Measurements from ENCODE around the gene TAX1BP1. TPM values are rescaled to one million over a fixed set of nuclear protein-coding genes. Genes with fewer than 3 reads are reported as not detected.

The TAX1BP1 gene
- total and polyA plus RNA-seq, 2 of the 13 experiments (the other 11 are each of a cell fraction or from before 2014, with no cell fraction given): 95.2 to 98.9 TPM

- TF ChIP-seq ZNF224 (CRISPR knock-in tag; IDR thresholded peaks at IDR 0.05) (0 out of 2 replicates have a peak, but pooled peaks have one; percentile 19), ATF7-NPFF (CRISPR knock-in tag; IDR thresholded peaks at IDR 0.05; ENCODE audit: low read depth) (no peak), ZNF598 (CRISPR knock-in tag; IDR thresholded peaks at IDR 0.05; ENCODE audit: borderline replicate concordance) (no peak; the same call in 1 of the 2 replicates), MTA1 (CRISPR knock-in tag; IDR thresholded peaks at IDR 0.05; ENCODE audit: borderline replicate concordance) (no peak), ZNF687 (CRISPR knock-in tag; IDR thresholded peaks at IDR 0.05) (peak; percentile 79), ZBTB14 (CRISPR knock-in tag; IDR thresholded peaks at IDR 0.05) (peak; percentile 90), SPEN (CRISPR knock-in tag; IDR thresholded peaks at IDR 0.05; ENCODE audit: low read depth) (peak; percentile 64), ZNF335 (CRISPR knock-in tag; IDR thresholded peaks at IDR 0.05) (no peak), ZNF441 (CRISPR knock-in tag; IDR thresholded peaks at IDR 0.05; ENCODE audit: borderline replicate concordance) (peak; percentile 97), RBM22 (optimal IDR thresholded peaks at IDR 0.05; ENCODE audit: low read length) (no peak), EP300 (IDR thresholded peaks at IDR 0.05; ENCODE audit: low read depth in 2 of 2, low read length in 2 of 2) (no peak), EP300 (CRISPR knock-in tag; IDR thresholded peaks at IDR 0.05; ENCODE audit: borderline replicate concordance) (no peak), DMAP1 (CRISPR knock-in tag; IDR thresholded peaks at IDR 0.05) (0 out of 2 replicates have a peak, but pooled peaks have one; percentile 1), ZBTB3 (CRISPR knock-in tag; IDR thresholded peaks at IDR 0.05; ENCODE audit: borderline replicate concordance, low read depth) (peak; percentile 75; the same call in 1 of the 2 replicates), MED1 (CRISPR knock-in tag; IDR thresholded peaks at IDR 0.05) (peak; percentile 29; the same call in 1 of the 2 replicates), TP53 (CRISPR knock-in tag; conservative IDR thresholded peaks at IDR 0.05) (0 out of 2 replicates have a peak, but pooled peaks have one; percentile 48), ZNF549 (CRISPR knock-in tag; IDR thresholded peaks at IDR 0.05) (no peak)
- TF ChIP-seq, protein P1, sequence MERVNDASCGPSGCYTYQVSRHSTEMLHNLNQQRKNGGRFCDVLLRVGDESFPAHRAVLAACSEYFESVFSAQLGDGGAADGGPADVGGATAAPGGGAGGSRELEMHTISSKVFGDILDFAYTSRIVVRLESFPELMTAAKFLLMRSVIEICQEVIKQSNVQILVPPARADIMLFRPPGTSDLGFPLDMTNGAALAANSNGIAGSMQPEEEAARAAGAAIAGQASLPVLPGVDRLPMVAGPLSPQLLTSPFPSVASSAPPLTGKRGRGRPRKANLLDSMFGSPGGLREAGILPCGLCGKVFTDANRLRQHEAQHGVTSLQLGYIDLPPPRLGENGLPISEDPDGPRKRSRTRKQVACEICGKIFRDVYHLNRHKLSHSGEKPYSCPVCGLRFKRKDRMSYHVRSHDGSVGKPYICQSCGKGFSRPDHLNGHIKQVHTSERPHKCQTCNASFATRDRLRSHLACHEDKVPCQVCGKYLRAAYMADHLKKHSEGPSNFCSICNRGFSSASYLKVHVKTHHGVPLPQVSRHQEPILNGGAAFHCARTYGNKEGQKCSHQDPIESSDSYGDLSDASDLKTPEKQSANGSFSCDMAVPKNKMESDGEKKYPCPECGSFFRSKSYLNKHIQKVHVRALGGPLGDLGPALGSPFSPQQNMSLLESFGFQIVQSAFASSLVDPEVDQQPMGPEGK (CRISPR knock-in tag; IDR thresholded peaks at IDR 0.05): peak; percentile 39; the same call in 1 of the 2 replicates
- TF ChIP-seq, protein P2, sequence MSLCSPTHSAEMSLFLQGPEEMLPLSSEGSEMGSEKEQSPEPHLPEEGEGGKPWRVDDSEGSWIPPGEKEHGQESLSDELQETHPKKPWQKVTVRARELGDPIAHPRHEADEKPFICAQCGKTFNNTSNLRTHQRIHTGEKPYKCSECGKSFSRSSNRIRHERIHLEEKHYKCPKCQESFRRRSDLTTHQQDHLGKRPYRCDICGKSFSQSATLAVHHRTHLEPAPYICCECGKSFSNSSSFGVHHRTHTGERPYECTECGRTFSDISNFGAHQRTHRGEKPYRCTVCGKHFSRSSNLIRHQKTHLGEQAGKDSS (CRISPR knock-in tag; IDR thresholded peaks at IDR 0.05; ENCODE audit: borderline replicate concordance, low read depth): 0 out of 2 replicates have a peak, but pooled peaks have one; percentile 17
- TF ChIP-seq, protein P3, sequence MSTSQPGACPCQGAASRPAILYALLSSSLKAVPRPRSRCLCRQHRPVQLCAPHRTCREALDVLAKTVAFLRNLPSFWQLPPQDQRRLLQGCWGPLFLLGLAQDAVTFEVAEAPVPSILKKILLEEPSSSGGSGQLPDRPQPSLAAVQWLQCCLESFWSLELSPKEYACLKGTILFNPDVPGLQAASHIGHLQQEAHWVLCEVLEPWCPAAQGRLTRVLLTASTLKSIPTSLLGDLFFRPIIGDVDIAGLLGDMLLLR (CRISPR knock-in tag; IDR thresholded peaks at IDR 0.05): 0 out of 2 replicates have a peak, but pooled peaks have one; percentile 46
Observed at GRCh38 chr7:27740449-27741086, 606 bp downstream of the TAX1BP1 start (continued).
